HepG2 (cell line): ENCODE data around the gene ZBTB46. TPM values are rescaled to one million over a fixed set of nuclear protein-coding genes. Genes with fewer than 3 reads are reported as not detected.

Source experiments
- ARNT2 ChIP-seq: sonication (generic); formaldehyde crosslinking; IDR thresholded peaks from 2 replicates; pipeline ENCODE4 v1.8.0; 2022; ENCODE audit warnings: mild to moderate bottlenecking, low read depth, missing genetic modification reagents, moderate library complexity
- FOXJ3 ChIP-seq: sonication (generic); formaldehyde crosslinking; IDR thresholded peaks from 2 replicates; pipeline ENCODE4 v1.4.0; 2020; ENCODE audit warnings: missing genetic modification reagents, mild to moderate bottlenecking, borderline replicate concordance
- GRHL1 ChIP-seq: sonication (generic); formaldehyde crosslinking; conservative IDR thresholded peaks from 2 replicates; pipeline ENCODE4 v1.8.0; 2022; ENCODE audit warnings: missing genetic modification reagents
- HDAC6 ChIP-seq: fragments of 200-600 bp; sonication (generic); IDR thresholded peaks from 2 replicates; pipeline ENCODE4 v1.7.0; 2017; ENCODE audit warnings: mild to moderate bottlenecking, antibody characterized with exemption, low read length, low read depth
- HNF1B ChIP-seq: sonication (generic); formaldehyde crosslinking; IDR thresholded peaks from 2 replicates; pipeline ENCODE4 v1.5.1; 2020; ENCODE audit warnings: mild to moderate bottlenecking, moderate library complexity, missing genetic modification reagents
- HOMEZ ChIP-seq: IDR thresholded peaks from 2 replicates; pipeline ENCODE4 v1.6.1; 2016; ENCODE audit warnings: low read depth
- HOXA7 ChIP-seq: sonication (generic); formaldehyde crosslinking; IDR thresholded peaks from 2 replicates; pipeline ENCODE4 v1.8.1; 2022; ENCODE audit warnings: mild to moderate bottlenecking, missing genetic modification reagents, moderate library complexity
- JDP2 ChIP-seq: sonication (generic); formaldehyde crosslinking; IDR thresholded peaks from 2 replicates; pipeline ENCODE4 v1.8.1; 2022; ENCODE audit warnings: missing genetic modification reagents, borderline replicate concordance
- KDM1A ChIP-seq: IDR thresholded peaks from 2 replicates; pipeline ENCODE4 v1.6.1; 2016; ENCODE audit warnings: missing compliant biosample characterization
- KLF11 ChIP-seq: IDR thresholded peaks from 2 replicates; pipeline ENCODE4 v1.6.1; 2016; ENCODE audit warnings: missing compliant biosample characterization
- MBNL3 ChIP-seq: fragments of 250-450 bp; sonication (Bioruptor Pico); conservative IDR thresholded peaks from 2 replicates; pipeline ENCODE4 v1.8.0; 2022; ENCODE audit warnings: mild to moderate bottlenecking, inconsistent platforms
- MED1 ChIP-seq: sonication (generic); formaldehyde crosslinking; IDR thresholded peaks from 2 replicates; pipeline ENCODE4 v1.4.0; 2020; ENCODE audit warnings: missing genetic modification reagents
- NR2C2 ChIP-seq: sonication (generic); formaldehyde crosslinking; IDR thresholded peaks from 2 replicates; pipeline ENCODE4 v1.4.0; 2020; ENCODE audit warnings: missing genetic modification reagents, mild to moderate bottlenecking, moderate library complexity, borderline replicate concordance
- RBAK ChIP-seq: sonication (generic); formaldehyde crosslinking; IDR thresholded peaks from 2 replicates; pipeline ENCODE4 v1.5.1; 2020; ENCODE audit warnings: mild to moderate bottlenecking, missing genetic modification reagents
- SMAD1 ChIP-seq: sonication (generic); formaldehyde crosslinking; IDR thresholded peaks from 2 replicates; pipeline ENCODE4 v1.4.0; 2020; ENCODE audit warnings: missing genetic modification reagents, low read depth, mild to moderate bottlenecking, borderline replicate concordance
- SNAI1 ChIP-seq: sonication (generic); formaldehyde crosslinking; IDR thresholded peaks from 2 replicates; pipeline ENCODE4 v1.5.0; 2020; ENCODE audit warnings: mild to moderate bottlenecking, missing genetic modification reagents, borderline replicate concordance
- ZNF12 ChIP-seq: sonication (generic); formaldehyde crosslinking; IDR thresholded peaks from 2 replicates; pipeline ENCODE4 v1.5.0; 2020; ENCODE audit warnings: missing genetic modification reagents
- ZNF264 ChIP-seq: sonication (generic); formaldehyde crosslinking; IDR thresholded peaks from 2 replicates; pipeline ENCODE4 v1.4.0; 2020; ENCODE audit warnings: missing genetic modification reagents
- ZNF496 ChIP-seq: sonication (generic); formaldehyde crosslinking; IDR thresholded peaks from 2 replicates; pipeline ENCODE4 v1.8.1; 2023; ENCODE audit warnings: mild to moderate bottlenecking, moderate library complexity, missing genetic modification reagents; ENCODE audit not compliant: insufficient replicate concordance
- ZNF513 ChIP-seq: sonication (generic); formaldehyde crosslinking; conservative IDR thresholded peaks from 2 replicates; pipeline ENCODE4 v1.5.0; 2020; ENCODE audit warnings: missing genetic modification reagents
- ZNF572 ChIP-seq: sonication (generic); formaldehyde crosslinking; IDR thresholded peaks from 2 replicates; pipeline ENCODE4 v1.5.1; 2020; ENCODE audit warnings: mild to moderate bottlenecking, missing genetic modification reagents
- ZNF615 ChIP-seq: sonication (generic); formaldehyde crosslinking; IDR thresholded peaks from 2 replicates; pipeline ENCODE4 v1.5.0; 2020; ENCODE audit warnings: mild to moderate bottlenecking, missing genetic modification reagents, borderline replicate concordance
- ZNF766 ChIP-seq: sonication (generic); formaldehyde crosslinking; IDR thresholded peaks from 2 replicates; pipeline ENCODE4 v1.5.0; 2020; ENCODE audit warnings: missing genetic modification reagents, borderline replicate concordance
- polyA plus RNA-seq, 8 experiments: library from polyadenylated mRNA; depleted of rRNA in 3 of 8; stranded (reverse) in 7 of 8; unstranded in 1 of 8; fragments of >200 nt; fragmentation: Illumina TruSeq in 4 of 8; extraction: Trizol in 4 of 8; gene quantifications; 2 replicates each; pipeline versions ENCODE4 v1.2.1 to v1.2.3, GENCODE V29; 2011 to 2016; ENCODE audit warnings: low read depth in 4 of 8, missing spikeins in 1 of 8, mixed read lengths in 1 of 8; ENCODE audit not compliant: insufficient read depth in 1 of 8
- total RNA-seq, 5 experiments: library from RNA; depleted of rRNA; stranded (reverse); fragments of >200 nt; fragmentation: Illumina TruSeq; extraction: Trizol; gene quantifications; 2 replicates each; pipeline ENCODE4 v1.2.3, GENCODE V29; 2016; ENCODE audit warnings: low read depth in 1 of 5

Gene ZBTB46
- total and polyA plus RNA-seq, 2 of the 13 experiments (the other 11 are each of a cell fraction or from before 2014, with no cell fraction given) = 1.6 to 13.5 TPM

- TF ChIP-seq HNF1B (CRISPR knock-in tag) = peak; percentile 94
- TF ChIP-seq KDM1A (CRISPR knock-in tag) = no peak
- TF ChIP-seq HOXA7 (CRISPR knock-in tag) = no peak
- peak; percentile 90 for TF ChIP-seq ZNF766 (CRISPR knock-in tag)
- no peak; the same call in 1 of the 2 replicates for TF ChIP-seq JDP2 (CRISPR knock-in tag)
- no peak for TF ChIP-seq ZNF496 (CRISPR knock-in tag)
- peak; percentile 80; the same call in 1 of the 2 replicates for TF ChIP-seq ZNF264 (CRISPR knock-in tag)
- peak; percentile 43; the same call in 1 of the 2 replicates for TF ChIP-seq FOXJ3 (CRISPR knock-in tag)
- no peak for TF ChIP-seq HOMEZ
- peak; percentile 88 for TF ChIP-seq MED1 (CRISPR knock-in tag)
- peak; percentile 98 for TF ChIP-seq KLF11
- peak; percentile 99 for TF ChIP-seq ARNT2 (CRISPR knock-in tag)
- TF ChIP-seq SNAI1 = 0 out of 2 replicates have a peak, but pooled peaks have one; percentile 1
- TF ChIP-seq ZNF615 (CRISPR knock-in tag) = peak; percentile 94; the same call in 1 of the 2 replicates
- TF ChIP-seq SMAD1 (CRISPR knock-in tag) = no peak
- TF ChIP-seq RBAK = peak; percentile 77; the same call in 1 of the 2 replicates
- TF ChIP-seq ZNF513 (CRISPR knock-in tag) = peak; percentile 42; the same call in 1 of the 2 replicates
- no peak for TF ChIP-seq MBNL3 (CRISPR knock-in tag)
- TF ChIP-seq GRHL1 = no peak
- TF ChIP-seq ZNF572 = peak; percentile 79; the same call in 1 of the 2 replicates
- TF ChIP-seq NR2C2 (CRISPR knock-in tag) = peak; percentile 97
- TF ChIP-seq ZNF12 (CRISPR knock-in tag) = peak; percentile 70; the same call in 1 of the 2 replicates
- TF ChIP-seq HDAC6 = no peak
Observed at GRCh38 chr20:63864978-63865640, 34.0 kb upstream of the ZBTB46 start, which contains the start of gene TPD52L2 (continued).
